ENCODE measurements around the gene CELF2.

CELF2 gene

DNA sequence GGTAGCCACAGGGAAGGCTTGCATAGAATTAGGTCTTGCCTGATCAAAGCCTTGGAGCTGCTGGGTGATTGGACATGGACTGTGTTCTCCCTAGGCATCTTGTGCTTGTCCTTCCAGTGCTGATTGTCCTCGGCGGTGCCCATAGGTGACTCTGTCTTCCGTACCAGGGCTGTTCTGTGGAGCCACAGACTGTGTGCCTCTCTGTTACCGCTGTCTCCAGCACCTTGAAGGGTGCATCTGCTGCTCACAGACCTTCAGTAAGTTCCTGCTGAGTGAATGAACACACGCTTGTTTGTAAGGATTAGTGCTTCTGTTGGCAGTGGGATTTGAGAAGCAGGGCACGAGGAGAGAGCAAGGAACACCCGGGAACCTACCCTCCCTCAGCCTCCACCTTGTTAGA is 116.7 kb downstream of the CELF2 start:
- no peak for TF ChIP-seq ZFX (IDR thresholded peaks at IDR 0.05)
- TF ChIP-seq, protein P1, sequence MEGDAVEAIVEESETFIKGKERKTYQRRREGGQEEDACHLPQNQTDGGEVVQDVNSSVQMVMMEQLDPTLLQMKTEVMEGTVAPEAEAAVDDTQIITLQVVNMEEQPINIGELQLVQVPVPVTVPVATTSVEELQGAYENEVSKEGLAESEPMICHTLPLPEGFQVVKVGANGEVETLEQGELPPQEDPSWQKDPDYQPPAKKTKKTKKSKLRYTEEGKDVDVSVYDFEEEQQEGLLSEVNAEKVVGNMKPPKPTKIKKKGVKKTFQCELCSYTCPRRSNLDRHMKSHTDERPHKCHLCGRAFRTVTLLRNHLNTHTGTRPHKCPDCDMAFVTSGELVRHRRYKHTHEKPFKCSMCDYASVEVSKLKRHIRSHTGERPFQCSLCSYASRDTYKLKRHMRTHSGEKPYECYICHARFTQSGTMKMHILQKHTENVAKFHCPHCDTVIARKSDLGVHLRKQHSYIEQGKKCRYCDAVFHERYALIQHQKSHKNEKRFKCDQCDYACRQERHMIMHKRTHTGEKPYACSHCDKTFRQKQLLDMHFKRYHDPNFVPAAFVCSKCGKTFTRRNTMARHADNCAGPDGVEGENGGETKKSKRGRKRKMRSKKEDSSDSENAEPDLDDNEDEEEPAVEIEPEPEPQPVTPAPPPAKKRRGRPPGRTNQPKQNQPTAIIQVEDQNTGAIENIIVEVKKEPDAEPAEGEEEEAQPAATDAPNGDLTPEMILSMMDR (conservative IDR thresholded peaks at IDR 0.05), result no peak

DNA sequence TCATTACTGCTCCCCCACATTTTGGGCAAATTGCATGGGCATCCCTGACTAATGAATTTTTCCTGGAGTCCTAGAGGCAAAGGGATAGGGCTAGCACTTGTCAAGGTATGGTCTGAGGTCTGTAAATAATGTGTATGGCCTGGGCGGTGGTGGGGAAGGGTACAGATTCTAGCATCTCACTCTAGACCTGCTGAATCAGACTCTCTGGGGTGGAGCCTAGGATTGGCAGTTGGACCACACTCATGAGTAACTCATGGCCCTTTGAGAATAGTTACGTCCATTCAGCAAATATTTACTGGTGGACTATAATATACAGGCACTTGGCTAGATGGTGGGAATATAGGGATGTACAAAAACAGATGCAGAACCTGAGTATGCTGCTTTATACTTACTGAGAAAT is 118.0 kb downstream of the CELF2 start:
- no peak overlapping the region for H3K27ac ChIP-seq
- no peak for TF ChIP-seq ZFX (IDR thresholded peaks at IDR 0.05)
- TF ChIP-seq, protein P1 (conservative IDR thresholded peaks at IDR 0.05), result no peak

More for the DNA sequence above, 116.7 kb downstream of the CELF2 start:
- no peak overlapping the region for H3K27ac ChIP-seq

- H3K27ac ChIP-seq, result no peak overlapping the region
Measured at GRCh38 chr10:11138314-11139033, 120.8 kb downstream of the CELF2 start.

GRCh38 chr10:11140963-11141362 is 123.3 kb downstream of the CELF2 start:
- no peak for TF ChIP-seq ZFX (IDR thresholded peaks at IDR 0.05)
- TF ChIP-seq, protein P1 (conservative IDR thresholded peaks at IDR 0.05), result no peak
- no peak overlapping the region for H3K27ac ChIP-seq

More at GRCh38 chr10:11138314-11139033, 120.8 kb downstream of the CELF2 start:
- no peak for TF ChIP-seq ZFX (IDR thresholded peaks at IDR 0.05)
- TF ChIP-seq, protein P1 (conservative IDR thresholded peaks at IDR 0.05), result no peak

DNA sequence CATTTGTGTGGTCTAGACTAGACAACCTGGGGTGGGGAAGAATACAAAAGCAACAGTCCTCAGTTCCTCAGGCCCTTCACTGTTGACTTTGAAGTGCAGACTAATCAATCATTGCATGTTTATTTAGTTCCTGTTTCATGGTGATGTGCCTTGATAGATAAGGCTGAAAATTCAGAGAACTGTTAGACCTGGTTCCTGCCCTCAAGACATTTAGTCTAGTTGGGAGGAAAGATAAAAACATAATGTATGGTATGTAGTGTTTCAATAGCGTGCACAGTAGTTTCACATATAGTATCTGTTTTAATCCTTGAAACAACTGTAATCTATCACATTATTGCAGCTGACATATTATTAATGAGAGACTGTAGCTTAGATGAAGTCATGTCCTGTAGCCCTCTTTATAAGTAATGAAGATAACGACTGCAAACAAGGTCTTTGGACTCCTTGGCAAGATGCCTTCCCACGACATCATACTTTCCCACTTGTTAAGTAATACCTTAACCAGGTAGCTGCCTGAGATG is 124.0 kb downstream of the CELF2 start:
- TF ChIP-seq, protein P1 (conservative IDR thresholded peaks at IDR 0.05), result no peak
- no peak for TF ChIP-seq ZFX (IDR thresholded peaks at IDR 0.05)
- no peak overlapping the region for H3K27ac ChIP-seq

- H3K27ac ChIP-seq, result no peak overlapping the region
- TF ChIP-seq, protein P1 (conservative IDR thresholded peaks at IDR 0.05), result no peak
- TF ChIP-seq ZFX (IDR thresholded peaks at IDR 0.05), result no peak
Measured at GRCh38 chr10:11142777-11143176, 125.1 kb downstream of the CELF2 start.

GRCh38 chr10:11143242-11143641 is 125.6 kb downstream of the CELF2 start:
- TF ChIP-seq, protein P1 (conservative IDR thresholded peaks at IDR 0.05), result no peak
- TF ChIP-seq ZFX (IDR thresholded peaks at IDR 0.05), result no peak

More at GRCh38 chr10:11143242-11143641, 125.6 kb downstream of the CELF2 start:
- H3K27ac ChIP-seq, result no peak overlapping the region
